Smooth muscle cell (in vitro differentiated cells): ENCODE data around the gene ARHGAP26. TPM values are rescaled to one million over a fixed set of nuclear protein-coding genes. Genes with fewer than 3 reads are reported as not detected.
A peak's percentile ranks its signal among the peaks of the same experiment; 100 is the strongest.

Source experiments
- DNase-seq: peaks from one replicate; lab custom pipeline; 2025; ENCODE audit not compliant: unreplicated experiment; lab: John Stamatoyannopoulos, UW
- H2AFZ ChIP-seq: fragments of 200-600 bp; sonication (generic); 2 replicates; pipeline ENCODE4 v1.6.0; 2016; ENCODE audit warnings: antibody characterized with exemption, low read depth, mild to moderate bottlenecking
- H3F3A ChIP-seq: fragments of 200-600 bp; sonication (generic); 2 replicates; pipeline ENCODE4 v1.6.0; 2017; ENCODE audit warnings: antibody characterized with exemption, low read depth
- H3K27ac ChIP-seq: fragments of 200-600 bp; sonication (generic); 2 replicates; pipeline ENCODE4 v1.5.1; 2016; ENCODE audit warnings: low read depth, mild to moderate bottlenecking
- H3K27me3 ChIP-seq: fragments of 200-600 bp; sonication (generic); 2 replicates; pipeline ENCODE4 v1.6.1; 2016; ENCODE audit warnings: low read depth, mild to moderate bottlenecking
- H3K36me3 ChIP-seq: fragments of 200-600 bp; sonication (generic); 2 replicates; pipeline ENCODE4 v1.5.1; 2016; ENCODE audit warnings: low read depth
- H3K4me1 ChIP-seq: fragments of 200-600 bp; sonication (generic); 2 replicates; pipeline ENCODE4 v1.5.1; 2016; ENCODE audit warnings: low read depth
- H3K4me2 ChIP-seq: fragments of 200-600 bp; sonication (generic); 2 replicates; pipeline ENCODE4 v1.6.0; 2016; ENCODE audit warnings: mild to moderate bottlenecking
- H3K4me3 ChIP-seq: fragments of 200-600 bp; sonication (generic); 2 replicates; pipeline ENCODE4 v1.5.1; 2016; ENCODE audit warnings: mild to moderate bottlenecking
- H3K79me2 ChIP-seq: fragments of 200-600 bp; sonication (generic); 2 replicates; pipeline ENCODE4 v1.6.0; 2016; ENCODE audit warnings: low read depth, mild to moderate bottlenecking
- H3K9ac ChIP-seq: fragments of 200-600 bp; sonication (generic); 2 replicates; pipeline ENCODE4 v1.6.0; 2016; ENCODE audit warnings: low read depth
- H3K9me3 ChIP-seq: fragments of 200-600 bp; sonication (generic); replicated peaks from 2 replicates; pipeline ENCODE4 v1.5.1; 2016; ENCODE audit warnings: low read depth
- H4K20me1 ChIP-seq: fragments of 200-600 bp; sonication (generic); 2 replicates; pipeline ENCODE4 v1.6.0; 2016; ENCODE audit warnings: low read depth
- CTCF ChIP-seq: fragments of 200-600 bp; sonication (generic); IDR thresholded peaks from 2 replicates; pipeline ENCODE4 v1.5.1; 2017; ENCODE audit warnings: borderline replicate concordance, mild to moderate bottlenecking, antibody characterized with exemption; ENCODE audit not compliant: insufficient read depth, poor library complexity, severe bottlenecking
- WGBS: methylation state at CpG from one replicate; pipeline ENCODE4 v1.1.7; 2016; ENCODE audit warnings: low lambda C conversion rate; 5-methylcytosine and 5-hydroxymethylcytosine counted together
- polyA plus RNA-seq: library from polyadenylated mRNA; unstranded; fragments of >200 nt; fragmentation: Nextera tagmentation; extraction: Ambion mirVana; gene quantifications from 2 replicates; pipeline ENCODE4 v1.2.1, GENCODE V29; 2016
- total RNA-seq: library from RNA; depleted of rRNA; stranded (reverse); fragments of >200 nt; gene quantifications from 2 replicates; pipeline ENCODE4 v1.2.3, GENCODE V29; 2014

The ARHGAP26 gene
- total and polyA plus RNA-seq, 2 experiments from 2014 or later = 2.2 to 5.1 TPM

- WGBS = 91% methylated on average over 3 of the region's 3 CpGs
- H3K79me2 ChIP-seq = no peaks in the 10 kb centered on the region
- no peaks in the 10 kb centered on the region for H3F3A ChIP-seq
- H2AFZ ChIP-seq = no peak overlapping the region
- H3K4me2 ChIP-seq = no peak overlapping the region
- no peak overlapping the region for H3K9ac ChIP-seq
- no peaks in the 10 kb centered on the region for H3K36me3 ChIP-seq
- no peaks in the 10 kb centered on the region for H3K27me3 ChIP-seq
- no peak for TF ChIP-seq CTCF
- H3K27ac ChIP-seq = no peak overlapping the region
- no peak for DNase-seq
- peaks cover 6% of the 10 kb centered on the region for H3K4me1 ChIP-seq
- no peaks in the 10 kb centered on the region for H4K20me1 ChIP-seq
- H3K9me3 ChIP-seq = no peaks in the 10 kb centered on the region
- H3K4me3 ChIP-seq = no peak overlapping the region
Measured at GRCh38 chr5:142878638-142879037, 108.5 kb downstream of the ARHGAP26 start.

- Histone ChIP-seq H3K27me3 (no peaks in the 10 kb centered on the region), H3K9ac (no peak overlapping the region), H4K20me1 (no peaks in the 10 kb centered on the region), H3F3A (no peaks in the 10 kb centered on the region), H3K9me3 (no peaks in the 10 kb centered on the region), H3K4me2 (no peak overlapping the region), H2AFZ (no peak overlapping the region), H3K4me3 (no peak overlapping the region), H3K36me3 (no peaks in the 10 kb centered on the region), H3K4me1 (peaks cover 8% of the 10 kb centered on the region), H3K27ac (no peak overlapping the region), H3K79me2 (no peaks in the 10 kb centered on the region)
- TF ChIP-seq CTCF = no peak
- WGBS = 71% methylated on average over 8 of the region's 8 CpGs
- no peak for DNase-seq
Measured at GRCh38 chr5:142881076-142881783, 111.1 kb downstream of the ARHGAP26 start.

GRCh38 chr5:142881784-142882126, 111.6 kb downstream of the ARHGAP26 start:
- no peak for DNase-seq
- Histone ChIP-seq H3K79me2 (no peaks in the 10 kb centered on the region), H3K27ac (no peak overlapping the region), H2AFZ (no peak overlapping the region), H3K4me1 (peaks cover 12% of the 10 kb centered on the region), H3K27me3 (no peaks in the 10 kb centered on the region), H3K9me3 (no peaks in the 10 kb centered on the region), H3K4me3 (no peak overlapping the region), H3K9ac (no peak overlapping the region), H3K36me3 (no peaks in the 10 kb centered on the region), H3F3A (no peaks in the 10 kb centered on the region), H4K20me1 (no peaks in the 10 kb centered on the region), H3K4me2 (no peak overlapping the region)
- no peak for TF ChIP-seq CTCF
- WGBS = 83% methylated on average over 3 of the region's 3 CpGs

GRCh38 chr5:142883025-142883424, 112.8 kb downstream of the ARHGAP26 start:
- Histone ChIP-seq H3K79me2 (no peaks in the 10 kb centered on the region), H3K36me3 (no peaks in the 10 kb centered on the region), H3K4me3 (no peak overlapping the region), H3F3A (no peaks in the 10 kb centered on the region), H3K4me1 (peaks cover 12% of the 10 kb centered on the region), H3K9ac (no peak overlapping the region), H2AFZ (no peak overlapping the region), H4K20me1 (no peaks in the 10 kb centered on the region), H3K9me3 (no peaks in the 10 kb centered on the region), H3K27me3 (no peaks in the 10 kb centered on the region), H3K4me2 (peak overlapping the region; percentile 47), H3K27ac (peak overlapping the region; percentile 11)
- 23% methylated on average over 2 of the region's 2 CpGs for WGBS
- TF ChIP-seq CTCF = no peak
- no peak for DNase-seq
